Measurements from ENCODE around the gene WNT8B.

- TF ChIP-seq CTCF (conservative IDR thresholded peaks at IDR 0.05), result no peak
- no peak for TF ChIP-seq ZFX (IDR thresholded peaks at IDR 0.05)
These were observed 13.9 kb upstream of the WNT8B start for GRCh38 chr10:100448951-100449350.

All from C4-2B (cell line).